ENCODE results near the gene CAMTA1.
"Not testable (repeated sequence)": the region's sequence is repeated elsewhere in the genome, so short reads cannot be mapped to it uniquely, and the experiment has no call there.

Gene CAMTA1, protein sequence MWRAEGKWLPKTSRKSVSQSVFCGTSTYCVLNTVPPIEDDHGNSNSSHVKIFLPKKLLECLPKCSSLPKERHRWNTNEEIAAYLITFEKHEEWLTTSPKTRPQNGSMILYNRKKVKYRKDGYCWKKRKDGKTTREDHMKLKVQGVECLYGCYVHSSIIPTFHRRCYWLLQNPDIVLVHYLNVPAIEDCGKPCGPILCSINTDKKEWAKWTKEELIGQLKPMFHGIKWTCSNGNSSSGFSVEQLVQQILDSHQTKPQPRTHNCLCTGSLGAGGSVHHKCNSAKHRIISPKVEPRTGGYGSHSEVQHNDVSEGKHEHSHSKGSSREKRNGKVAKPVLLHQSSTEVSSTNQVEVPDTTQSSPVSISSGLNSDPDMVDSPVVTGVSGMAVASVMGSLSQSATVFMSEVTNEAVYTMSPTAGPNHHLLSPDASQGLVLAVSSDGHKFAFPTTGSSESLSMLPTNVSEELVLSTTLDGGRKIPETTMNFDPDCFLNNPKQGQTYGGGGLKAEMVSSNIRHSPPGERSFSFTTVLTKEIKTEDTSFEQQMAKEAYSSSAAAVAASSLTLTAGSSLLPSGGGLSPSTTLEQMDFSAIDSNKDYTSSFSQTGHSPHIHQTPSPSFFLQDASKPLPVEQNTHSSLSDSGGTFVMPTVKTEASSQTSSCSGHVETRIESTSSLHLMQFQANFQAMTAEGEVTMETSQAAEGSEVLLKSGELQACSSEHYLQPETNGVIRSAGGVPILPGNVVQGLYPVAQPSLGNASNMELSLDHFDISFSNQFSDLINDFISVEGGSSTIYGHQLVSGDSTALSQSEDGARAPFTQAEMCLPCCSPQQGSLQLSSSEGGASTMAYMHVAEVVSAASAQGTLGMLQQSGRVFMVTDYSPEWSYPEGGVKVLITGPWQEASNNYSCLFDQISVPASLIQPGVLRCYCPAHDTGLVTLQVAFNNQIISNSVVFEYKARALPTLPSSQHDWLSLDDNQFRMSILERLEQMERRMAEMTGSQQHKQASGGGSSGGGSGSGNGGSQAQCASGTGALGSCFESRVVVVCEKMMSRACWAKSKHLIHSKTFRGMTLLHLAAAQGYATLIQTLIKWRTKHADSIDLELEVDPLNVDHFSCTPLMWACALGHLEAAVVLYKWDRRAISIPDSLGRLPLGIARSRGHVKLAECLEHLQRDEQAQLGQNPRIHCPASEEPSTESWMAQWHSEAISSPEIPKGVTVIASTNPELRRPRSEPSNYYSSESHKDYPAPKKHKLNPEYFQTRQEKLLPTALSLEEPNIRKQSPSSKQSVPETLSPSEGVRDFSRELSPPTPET (N-terminal part only)

DNA sequence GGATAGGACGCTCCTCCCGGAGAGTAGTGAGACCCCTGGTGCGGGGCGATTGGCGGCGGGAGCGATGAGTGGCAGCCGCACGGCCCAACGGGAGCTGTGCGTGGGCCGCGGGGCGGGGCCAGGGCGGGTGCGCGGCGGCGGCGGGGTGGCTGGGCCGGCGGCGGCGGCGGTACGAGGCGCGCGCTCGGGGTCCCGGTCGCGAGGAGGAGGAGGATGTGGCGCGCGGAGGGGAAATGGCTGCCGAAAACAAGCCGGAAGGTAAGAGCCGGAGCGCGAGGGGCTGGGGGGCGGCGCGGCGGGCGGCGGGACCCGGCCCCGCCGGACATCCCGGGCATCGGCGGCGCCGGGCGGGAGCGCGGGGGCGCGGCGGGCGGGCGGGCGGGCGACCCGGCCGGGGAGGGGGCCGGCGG lies at the start of gene CAMTA1:
Gene CAMTA1 (plus strand): TSS at position 137 of the 410 bp plus-strand sequence. CDS start 77 bp downstream, at position 214.
- peak in 1 of 3 donors; percentile 98 for DNase-seq (ENCODE audit: low read depth in 2 of 3, low spot score in 1 of 3)

DNA sequence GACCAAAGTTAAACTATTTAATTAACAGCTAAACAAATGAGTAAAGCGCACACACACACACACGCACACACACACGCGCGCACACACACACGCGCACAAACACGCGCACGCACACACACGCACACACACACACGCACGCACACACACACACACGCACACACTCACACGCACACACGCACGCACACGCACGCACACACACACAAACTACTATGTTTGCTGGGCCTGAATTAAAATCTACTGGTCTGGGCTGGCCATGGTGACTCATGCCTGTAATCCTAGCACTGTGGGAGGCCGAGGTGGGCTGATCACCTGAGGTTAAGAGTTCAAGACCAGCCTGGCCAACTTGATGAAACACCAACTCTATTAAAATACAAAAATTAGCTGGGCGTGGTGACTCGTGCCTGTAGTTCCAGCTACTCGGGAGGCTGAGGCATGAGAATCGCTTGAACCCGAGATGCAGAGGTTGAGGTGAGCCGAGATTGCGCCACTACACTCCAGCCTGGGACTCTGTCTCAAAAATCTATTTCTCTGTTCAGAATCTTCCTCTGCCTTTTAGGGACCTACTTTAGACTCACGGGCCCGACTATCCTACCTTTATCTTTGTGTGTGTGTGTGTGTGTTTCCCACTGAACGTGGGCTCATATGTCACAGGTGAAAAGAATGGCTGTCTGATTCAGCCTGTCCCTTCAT lies 46.1 kb upstream of the CAMTA1 start:
- DNase-seq (ENCODE audit: low read depth in 2 of 3, low spot score in 1 of 3): no peak

DNA sequence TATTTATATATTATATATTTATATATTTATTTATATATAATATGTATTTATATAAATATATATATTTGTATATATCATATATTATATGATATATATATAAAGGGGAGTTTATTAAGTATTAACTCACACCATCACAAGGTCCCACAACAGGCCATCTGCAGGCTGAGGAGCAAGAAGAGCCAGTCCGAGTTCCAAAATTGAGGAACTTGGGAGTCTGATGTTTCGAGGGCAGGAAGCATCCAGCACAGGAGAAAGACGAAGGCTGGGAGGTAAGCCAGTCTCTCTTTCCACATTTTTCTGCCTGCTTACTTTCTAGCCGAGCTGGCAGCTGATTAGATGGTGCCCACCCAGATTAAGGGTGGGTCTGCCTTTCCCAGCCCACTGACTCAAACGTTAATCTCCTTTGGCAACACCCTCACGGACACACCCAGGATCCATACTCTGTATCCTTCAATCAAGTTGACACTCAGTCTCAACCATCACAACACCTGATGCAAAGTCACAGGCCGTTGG lies 42.5 kb upstream of the CAMTA1 start:
- DNase-seq (ENCODE audit: low read depth in 2 of 3, low spot score in 1 of 3): not testable (repeated sequence)

DNA sequence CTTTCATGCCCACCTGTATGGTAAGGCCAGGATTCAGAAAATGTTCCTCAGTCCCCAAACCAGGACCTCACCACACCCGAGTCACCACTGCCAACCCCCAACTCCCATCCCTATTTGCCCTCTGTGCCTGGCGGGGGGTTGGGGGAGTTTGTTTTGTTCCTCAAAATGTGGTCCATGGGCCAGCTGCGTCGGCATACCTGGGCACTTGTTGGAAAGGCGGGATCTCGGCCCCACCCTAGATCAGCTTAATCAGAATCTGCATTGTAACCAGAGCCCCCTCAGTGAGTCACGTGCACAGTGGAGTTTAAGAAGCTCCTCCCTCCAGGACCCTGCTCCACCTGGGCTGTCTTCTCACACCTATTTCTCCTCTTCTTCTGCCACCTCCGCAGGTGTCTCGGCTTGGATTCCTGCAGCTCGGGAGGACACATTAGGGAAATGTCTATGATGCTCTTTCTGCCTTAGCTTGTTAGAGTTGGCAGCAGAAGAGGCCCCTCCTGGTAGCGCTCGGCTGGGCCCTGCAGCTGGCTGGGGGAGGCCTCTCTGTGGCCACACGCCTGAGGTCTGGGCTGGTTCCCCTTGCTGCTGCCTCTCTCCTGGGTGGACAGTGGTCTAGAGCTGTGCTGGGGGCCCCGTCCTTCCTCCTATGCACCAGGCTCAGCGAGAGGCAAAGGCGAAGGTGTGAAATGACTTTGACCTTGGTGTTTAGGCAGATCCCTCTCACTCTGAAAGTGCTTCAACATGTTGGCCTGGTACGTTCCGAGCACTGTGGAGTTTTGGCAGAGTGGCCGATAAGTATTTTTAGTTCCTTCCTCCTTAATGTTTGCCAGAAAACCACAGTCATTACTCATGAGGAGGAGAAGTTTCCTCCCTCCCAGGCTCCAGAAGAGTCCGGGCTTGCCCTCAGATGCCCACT lies 41.8 kb upstream of the CAMTA1 start:
- no peak for DNase-seq (ENCODE audit: low read depth in 2 of 3, low spot score in 1 of 3)

DNA sequence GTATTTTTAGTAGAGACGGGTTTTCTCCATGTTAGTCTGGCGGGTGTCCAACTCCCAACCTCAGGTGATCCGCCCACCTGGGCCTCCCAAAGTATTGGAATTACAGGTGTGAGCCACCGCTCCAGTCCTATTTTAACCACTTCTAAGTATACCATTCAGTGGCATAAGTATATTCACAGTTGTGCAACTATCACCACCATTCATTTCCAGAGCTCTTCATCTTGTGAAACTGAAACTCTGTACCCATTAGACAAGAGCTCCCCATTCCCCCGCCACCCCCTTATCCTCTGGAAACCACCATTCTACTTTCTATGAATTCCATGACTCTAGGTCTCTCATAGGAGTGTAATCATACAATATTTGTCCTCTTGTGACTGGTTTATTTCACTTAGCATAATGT lies 40.2 kb upstream of the CAMTA1 start:
- DNase-seq (ENCODE audit: low read depth in 2 of 3, low spot score in 1 of 3): peak in 2 of 3 donors; percentile 25 to 43

DNA sequence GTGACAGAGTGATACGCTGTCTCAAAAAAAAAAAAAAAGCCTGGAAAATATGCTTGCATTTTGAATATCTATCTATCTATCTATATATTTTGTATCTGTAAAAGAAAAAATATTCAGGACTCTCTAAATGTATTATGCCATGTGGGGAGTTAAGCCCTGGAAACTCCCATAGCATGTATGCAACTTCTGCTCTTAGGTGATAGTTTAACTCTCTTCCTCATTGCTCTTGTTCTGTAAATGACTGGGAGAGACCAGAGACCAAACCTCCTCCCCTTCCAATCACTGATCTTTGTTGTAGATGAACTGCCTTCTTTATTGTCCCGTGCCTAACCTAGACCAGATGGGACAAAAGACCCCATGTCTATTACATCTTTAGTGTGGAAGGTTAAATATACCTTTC lies 37.6 kb upstream of the CAMTA1 start:
- DNase-seq (ENCODE audit: low read depth in 2 of 3, low spot score in 1 of 3): no peak

DNA sequence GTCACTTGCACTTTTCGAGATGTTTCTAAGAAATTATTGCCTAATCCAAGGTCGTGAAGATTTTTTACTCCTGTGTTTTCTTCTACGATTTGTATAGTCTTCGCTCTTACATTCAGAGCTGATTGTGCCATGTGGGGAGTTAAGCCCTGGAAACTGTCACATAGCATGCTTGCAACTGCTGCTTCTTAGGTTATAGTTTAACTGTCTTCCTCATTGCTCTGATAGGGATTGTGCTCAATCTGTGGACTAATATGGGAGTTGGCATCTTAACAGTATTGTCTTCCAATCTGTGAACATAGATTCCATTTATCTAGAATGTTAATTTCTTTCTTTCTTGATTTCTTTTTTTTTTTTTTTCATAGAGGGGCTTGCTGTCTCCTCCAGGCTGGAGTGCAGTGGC lies 34.8 kb upstream of the CAMTA1 start:
- DNase-seq (ENCODE audit: low read depth in 2 of 3, low spot score in 1 of 3): no peak

DNA sequence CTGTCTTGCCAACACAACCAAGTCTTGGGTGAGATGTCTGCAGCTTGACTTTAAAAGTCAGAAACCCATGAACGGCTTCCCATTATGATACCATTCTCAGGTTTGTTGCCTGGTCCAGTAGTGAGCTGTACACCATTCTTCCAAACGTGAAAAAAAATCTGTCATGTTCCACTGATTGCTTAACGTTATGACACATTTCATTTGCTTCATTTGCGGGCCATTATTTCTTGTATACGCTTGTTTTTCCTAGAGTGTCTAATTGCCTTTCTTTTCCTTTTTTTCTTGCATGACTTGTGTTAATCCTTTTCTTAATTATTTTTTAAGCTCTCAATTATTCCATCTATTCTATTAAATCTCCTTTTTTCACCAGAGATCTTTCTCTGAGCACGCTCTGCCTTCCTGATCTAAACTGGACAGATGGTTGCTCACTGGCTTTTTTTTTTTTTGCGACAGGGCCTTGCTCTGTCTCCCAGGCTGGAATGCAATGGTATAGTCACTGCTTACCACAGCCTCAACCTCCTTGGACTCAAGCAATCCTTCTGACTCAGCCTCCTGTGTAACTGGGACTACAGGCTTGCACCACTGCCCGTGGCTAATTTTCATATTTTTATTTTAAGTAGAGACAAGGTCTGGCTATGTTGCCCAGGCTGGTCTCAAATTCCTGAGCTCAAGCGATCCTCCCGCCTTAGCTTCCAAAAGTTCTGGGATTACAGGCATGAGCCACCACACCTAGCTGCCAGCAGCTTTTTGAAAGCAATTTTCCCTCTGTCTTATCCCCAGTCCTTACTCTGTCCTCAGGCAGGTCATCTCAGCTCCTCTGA lies 31.7 kb upstream of the CAMTA1 start:
- DNase-seq (ENCODE audit: low read depth in 2 of 3, low spot score in 1 of 3): no peak

DNA sequence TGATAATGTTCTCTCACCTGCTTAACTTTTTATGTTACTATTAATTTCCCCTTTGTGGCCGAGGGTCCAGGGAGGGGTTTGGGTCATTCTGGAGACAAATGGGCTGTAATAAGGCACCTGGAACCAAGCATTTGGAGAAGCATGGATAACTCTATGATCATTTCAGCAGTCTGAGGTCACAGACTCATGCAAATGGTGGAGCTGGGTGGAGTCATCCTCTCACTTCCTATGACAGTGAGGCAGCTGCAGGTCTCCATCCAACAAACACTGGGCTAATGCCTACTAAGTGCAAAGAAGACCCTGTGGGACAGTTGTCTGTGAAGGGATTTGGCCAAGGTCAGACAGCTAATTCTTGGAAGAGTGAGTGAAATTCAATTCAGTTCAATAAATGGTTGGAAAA lies 28.8 kb upstream of the CAMTA1 start:
- no peak for DNase-seq (ENCODE audit: low read depth in 2 of 3, low spot score in 1 of 3)

DNA sequence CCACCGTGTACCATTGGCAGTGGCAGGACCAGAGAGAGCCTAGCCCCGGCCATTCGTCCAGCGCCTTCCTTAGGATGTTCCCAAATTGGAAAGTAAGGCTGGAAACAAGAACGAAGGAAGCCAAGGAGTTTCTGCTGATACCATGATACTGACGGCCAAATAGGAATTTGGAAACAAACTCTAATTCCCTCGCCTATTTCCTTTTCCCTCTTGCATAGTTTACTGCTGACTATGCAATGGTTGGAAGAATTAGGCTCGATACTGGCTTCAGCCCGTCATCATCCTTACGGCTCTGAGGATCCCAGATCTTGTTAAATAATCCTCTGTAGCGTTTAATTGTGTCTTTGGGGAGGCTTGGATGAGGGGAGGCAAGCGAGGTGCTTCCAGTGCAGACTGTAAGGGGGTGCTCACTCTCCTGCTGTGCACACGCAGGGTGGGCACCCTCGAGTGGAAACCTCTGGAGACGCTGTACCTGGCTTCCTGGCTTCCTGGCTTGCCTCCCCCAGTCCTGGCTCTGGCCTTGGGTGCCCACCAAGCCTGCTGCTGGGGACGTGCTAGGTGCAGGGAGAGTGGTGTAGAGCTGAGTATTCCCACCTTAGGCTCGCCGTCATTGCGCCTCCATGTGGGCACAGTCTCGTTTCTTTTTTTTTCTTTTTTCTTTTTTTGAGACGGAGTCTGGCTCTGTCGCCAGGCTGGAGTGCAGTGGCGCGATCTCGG lies 27.4 kb upstream of the CAMTA1 start:
- no peak for DNase-seq (ENCODE audit: low read depth in 2 of 3, low spot score in 1 of 3)

DNA sequence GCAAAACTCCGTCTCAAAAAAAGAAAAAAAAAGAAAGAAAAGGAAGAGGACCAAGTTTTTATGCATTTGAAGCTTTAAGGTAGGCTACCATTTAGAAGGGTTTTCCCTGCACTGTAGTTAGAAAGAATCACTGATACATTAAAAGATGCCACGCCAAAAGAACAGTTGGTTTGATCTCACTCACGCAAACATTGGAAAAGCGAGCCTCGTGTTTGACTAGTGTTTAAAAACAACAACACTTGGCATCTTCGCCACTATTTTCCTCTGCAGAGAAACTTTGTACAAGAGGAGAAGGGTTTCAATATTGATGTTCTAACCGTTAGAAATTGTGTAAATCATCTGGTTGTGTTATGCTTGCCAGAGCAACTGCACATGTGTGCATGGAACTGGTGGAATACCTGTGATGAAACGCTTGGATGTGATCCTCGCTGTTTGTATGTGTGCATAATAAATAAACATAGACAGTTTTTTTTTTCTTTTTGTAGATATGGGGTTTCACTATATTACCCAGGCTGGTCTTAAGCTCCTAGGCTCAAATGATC lies 24.0 kb upstream of the CAMTA1 start:
- DNase-seq (ENCODE audit: low read depth in 2 of 3, low spot score in 1 of 3): no peak

DNA sequence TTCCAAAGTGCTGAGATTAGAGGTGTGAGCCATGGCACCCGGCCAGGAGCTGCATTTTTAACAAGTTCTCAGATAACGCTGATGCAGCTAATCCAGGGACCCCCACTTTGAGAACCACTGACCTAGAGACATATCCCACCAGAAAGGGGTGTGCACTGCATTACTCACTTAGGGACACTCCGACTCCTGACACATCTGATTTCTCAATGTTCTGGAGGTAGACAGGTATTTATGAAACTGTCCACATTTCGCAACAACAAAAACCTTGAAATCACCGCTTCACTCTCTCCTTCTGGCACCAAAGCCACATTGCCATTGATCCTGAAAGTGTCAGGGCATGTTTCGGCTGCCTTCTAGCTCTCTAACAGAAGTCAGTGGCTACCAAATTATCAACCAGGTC lies 23.2 kb upstream of the CAMTA1 start:
- DNase-seq (ENCODE audit: low read depth in 2 of 3, low spot score in 1 of 3): no peak

DNA sequence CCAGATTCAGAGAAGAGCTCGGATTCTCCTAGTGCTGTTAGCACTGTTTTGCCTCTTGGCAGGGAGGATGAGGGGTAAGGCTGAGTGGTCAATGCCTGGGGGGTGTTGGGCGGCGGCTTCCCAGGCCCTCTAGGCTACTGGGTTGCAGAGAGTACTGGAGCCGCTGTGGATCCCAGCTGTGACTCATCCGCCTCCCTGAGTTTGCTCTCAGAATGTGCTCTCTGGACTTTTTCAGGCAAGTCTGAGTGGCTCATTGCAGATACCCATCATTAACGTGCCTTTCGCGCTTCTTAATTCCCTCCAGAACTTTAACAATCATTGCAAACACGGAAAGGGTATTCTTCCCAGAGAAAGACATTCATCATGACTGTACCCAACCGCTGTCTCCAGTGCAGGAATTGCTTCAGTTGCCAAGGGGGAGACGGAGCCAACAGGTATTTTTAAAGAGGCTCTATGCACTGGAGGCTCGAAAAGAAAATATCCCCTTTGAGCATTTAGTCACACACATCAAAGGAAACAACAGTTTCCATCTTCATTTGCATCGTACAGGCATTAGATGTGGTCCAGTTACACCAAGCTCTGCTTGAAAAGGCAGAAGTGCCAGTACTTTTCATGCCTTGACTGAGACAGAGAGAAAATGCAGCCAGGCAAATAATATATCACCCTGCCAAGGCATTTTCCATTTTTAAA lies 14.4 kb upstream of the CAMTA1 start:
- DNase-seq (ENCODE audit: low read depth in 2 of 3, low spot score in 1 of 3): no peak

DNA sequence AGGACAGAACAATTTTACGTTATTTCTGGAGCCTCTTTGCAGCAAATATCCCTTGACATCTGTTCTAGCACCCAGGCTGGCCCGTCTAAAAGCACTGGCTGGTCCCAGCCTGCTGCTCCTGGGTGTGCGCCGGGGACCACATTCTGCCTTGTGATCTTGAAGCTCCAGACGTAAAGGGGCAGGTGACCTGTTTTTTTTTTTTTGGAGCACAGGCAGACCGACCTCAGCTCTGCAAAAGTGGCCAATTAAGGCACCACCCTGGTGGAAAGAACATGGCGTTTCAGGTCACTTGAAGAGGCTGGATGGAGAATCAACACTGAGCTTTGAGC lies 13.8 kb upstream of the CAMTA1 start:
- no peak for DNase-seq (ENCODE audit: low read depth in 2 of 3, low spot score in 1 of 3)

DNA sequence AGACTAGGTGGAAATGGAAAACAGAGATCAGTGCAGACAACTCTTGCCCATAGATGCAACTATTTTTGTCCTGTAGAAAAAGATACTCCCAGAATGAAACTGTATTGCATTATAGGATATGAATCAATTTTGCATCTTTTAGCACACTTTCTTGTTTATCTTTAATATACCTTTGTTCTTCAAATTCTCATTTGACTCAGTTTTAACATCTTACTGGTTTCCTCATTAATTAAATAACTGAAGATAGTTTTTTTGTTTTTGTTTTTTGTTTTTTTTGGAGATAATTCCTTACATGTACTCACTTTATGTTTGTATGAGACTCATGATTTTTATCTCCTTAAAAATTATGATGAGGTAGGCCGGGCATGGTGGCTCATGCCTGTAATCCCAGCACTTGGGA lies 10.9 kb upstream of the CAMTA1 start:
- DNase-seq (ENCODE audit: low read depth in 2 of 3, low spot score in 1 of 3): no peak

DNA sequence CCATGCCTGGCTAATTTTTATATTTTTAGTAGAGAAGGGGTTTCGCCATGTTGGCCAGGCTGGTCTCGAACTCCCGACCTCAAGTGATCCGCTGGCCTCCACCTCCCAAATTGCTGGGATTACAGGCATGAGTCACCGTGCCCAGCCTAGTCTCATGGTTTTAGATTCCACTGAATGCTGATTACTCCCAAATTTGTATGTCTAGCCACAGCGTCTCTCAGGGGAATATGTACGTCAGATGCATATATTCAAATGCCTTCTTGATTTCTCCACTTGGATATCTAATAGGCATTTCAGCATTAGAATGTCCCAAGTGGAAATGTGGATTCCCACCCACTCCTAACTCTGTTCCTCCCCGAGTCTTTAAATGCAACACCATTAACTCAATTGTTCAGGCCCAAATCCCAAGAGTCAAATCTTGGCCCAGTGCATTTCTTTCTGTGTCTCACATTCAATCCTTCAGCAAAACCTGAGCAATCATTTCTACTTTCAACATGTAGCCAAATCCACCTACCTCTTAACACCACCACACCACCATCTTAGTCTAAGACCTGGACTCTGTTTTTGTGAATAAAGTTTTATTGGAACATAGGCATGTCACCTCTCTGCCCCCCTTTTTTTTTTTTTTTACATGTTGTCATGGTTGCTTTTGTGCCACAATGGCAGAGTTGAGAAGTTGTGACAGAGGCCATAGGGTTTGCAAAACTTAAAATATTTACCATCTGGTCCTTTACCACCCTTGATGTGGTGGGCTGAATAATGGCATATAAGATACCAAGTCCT lies 9.8 kb upstream of the CAMTA1 start:
- no peak for DNase-seq (ENCODE audit: low read depth in 2 of 3, low spot score in 1 of 3)

Data from stimulated activated CD4-positive, alpha-beta T cell treated with anti-CD3 and anti-CD28 coated beads, Interleukin-12 subunit alpha, Interleukin-12 subunit beta, amount 100 ng/mL, for 48 hours (primary cell).